GM21423 (cell line): Measurements from ENCODE around the gene CDKN2B.
"Not testable (repeated sequence)": the region's sequence is repeated elsewhere in the genome, so short reads cannot be mapped to it uniquely, and the experiment has no call there.

ENCODE experiments used
- ATAC-seq: cut with Tn5 transposase; IDR thresholded peaks from one replicate; pipeline ENCODE4 v1.9.1; 2021; ENCODE audit warnings: mild to moderate bottlenecking, moderate library complexity; ENCODE audit not compliant: unreplicated experiment

The CDKN2B gene, protein sequence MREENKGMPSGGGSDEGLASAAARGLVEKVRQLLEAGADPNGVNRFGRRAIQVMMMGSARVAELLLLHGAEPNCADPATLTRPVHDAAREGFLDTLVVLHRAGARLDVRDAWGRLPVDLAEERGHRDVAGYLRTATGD

DNA sequence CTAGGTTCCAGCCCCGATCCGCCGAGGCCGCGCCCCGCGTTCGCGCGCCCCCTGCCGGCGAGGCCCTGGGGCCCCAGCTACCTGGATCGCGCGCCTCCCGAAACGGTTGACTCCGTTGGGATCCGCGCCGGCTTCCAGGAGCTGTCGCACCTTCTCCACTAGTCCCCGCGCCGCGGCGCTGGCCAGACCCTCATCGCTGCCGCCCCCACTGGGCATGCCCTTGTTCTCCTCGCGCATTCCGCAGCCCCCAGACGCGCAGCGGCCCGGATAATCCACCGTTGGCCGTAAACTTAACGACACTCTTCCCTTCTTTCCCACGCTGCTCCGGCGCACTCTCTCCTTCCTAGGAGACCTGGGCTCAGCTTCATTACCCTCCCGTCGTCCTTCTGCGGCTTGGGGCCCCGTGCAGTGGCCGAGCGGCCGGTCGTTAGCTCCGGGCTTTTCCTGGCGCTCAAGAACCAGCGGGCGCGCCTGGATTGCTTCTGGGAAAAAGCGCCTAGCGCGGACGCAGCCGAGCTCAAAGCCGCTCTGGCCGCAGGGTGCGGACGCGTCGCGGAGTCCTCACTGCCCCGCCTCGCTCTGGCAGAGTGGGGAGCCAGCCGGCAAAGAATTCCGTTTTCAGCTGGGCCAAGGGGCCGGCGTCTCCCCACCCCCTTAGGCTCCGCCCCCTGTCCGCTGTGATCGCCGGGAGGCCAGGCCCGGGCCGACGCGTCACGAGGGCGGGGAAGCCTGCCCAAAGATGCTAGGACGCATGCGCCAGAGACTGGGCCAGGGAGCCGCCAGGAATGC, at the start of gene CDKN2B:
CDKN2B (minus strand) TSS at position 589 of the 789 bp plus-strand sequence; CDS start at position 237, 352 bp downstream.
- peak; percentile 90 for ATAC-seq

DNA sequence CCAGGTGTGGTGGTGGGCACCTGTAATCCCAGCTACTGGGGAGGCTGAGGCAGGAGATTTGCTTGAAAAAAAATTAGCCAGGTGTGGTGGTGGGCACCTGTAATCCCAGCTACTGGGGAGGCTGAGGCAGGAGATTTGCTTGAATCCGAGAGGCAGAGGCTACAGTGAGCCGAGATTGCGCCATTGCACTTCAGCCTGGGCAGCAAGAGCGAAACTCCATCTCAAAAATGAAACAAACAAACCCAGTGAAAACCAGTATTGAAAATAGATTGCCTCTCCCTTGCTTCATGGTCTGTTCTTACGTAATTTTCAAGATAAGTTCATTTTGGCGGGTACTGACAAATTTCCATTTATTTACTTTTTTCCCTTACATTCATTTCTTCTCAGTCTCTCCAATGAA, 48.9 kb upstream of the CDKN2B start:
- ATAC-seq, result not testable (repeated sequence)

DNA sequence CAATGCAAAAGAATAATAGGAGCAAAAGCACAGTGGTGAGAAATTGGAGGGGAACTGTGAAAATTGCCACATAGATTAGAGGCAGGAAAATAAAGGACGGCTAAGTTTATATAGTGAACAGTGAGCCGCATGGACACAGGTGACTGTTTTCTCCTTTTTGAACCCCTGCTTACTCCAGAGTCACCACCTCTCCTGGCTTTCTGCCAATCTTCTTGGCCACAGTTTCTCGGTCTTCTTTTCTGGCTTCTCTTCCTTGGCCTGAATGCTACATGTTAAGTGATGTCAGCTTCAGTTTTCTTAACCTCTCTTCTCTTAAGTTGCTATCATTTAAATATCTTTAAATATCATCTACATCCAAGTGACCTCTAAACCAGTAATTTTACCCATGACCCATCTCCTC, 47.3 kb upstream of the CDKN2B start:
- no peak for ATAC-seq

DNA sequence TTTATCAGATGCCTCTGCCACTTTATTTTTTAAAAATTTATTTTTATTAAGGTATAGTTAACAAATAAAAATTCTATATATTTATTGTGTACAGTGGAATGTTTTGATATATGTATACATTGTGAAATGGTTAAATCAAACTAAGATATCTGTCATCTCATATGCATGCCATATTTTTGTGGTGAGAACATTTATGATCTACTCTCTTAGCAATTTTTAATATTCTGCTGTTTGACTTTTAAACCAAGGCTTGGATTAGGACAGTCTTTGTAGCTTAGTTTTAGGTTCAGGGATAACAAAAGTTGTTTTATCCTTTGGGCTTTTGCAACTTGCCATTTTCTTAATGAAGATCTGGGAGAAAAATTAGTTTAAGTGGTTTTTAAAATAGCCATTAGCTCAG, 46.0 kb upstream of the CDKN2B start:
- ATAC-seq, result no peak

DNA sequence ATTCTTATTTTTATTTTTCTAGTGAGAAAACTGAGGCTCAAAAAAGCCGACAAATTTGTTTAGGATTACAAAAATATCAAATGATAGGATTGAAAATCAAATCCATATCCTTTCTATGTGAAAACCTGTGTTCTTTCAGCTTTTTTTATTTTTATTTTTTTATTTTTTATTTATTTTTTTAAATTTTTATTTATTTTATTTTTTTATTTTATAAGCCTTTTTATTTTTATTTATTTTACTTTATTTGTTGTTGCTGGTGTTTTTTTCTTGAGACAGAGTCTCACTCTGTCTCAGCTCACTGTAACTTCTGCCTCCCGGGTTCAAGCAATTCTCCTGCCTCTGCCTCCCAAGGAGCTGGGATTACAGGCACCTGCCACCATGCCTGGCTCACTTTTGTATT, 45.4 kb upstream of the CDKN2B start:
- ATAC-seq, result no peak

DNA sequence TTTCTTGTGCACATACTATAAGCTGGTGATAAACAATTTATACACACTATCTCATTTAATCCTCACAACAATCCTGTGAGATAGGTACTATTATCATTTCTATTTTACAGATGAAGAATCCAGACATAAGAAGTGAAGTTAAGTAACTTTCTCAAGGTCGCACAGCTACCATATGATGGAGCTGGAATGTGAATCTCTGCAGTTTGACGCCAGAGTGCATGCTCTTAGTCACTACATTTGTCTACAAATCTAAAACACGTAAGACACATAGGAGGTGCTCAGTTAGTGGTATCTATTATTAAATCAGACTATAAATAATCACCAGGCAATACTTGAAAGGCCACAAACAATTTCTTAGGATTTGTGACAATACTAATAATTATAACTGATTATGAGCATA, 45.0 kb upstream of the CDKN2B start:
- ATAC-seq, result no peak

DNA sequence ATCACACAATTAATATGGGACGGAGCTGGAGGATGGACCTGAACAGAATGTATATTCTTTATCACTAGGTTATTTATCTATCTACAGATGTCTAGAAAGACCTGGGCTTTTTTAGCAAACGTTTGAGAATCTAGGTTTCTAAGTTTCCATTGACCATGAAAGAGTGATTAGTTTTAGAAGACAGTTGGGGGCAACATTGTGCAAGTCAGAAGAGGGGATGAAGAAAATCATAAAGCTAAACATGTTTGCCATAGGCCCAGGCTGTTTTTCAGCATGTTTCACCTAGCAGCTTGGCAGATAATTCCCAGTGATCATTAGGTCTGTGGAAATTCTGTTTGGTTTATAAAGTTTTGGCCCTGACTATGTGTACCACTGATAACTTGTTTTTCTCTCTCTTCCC, 44.1 kb upstream of the CDKN2B start:
- ATAC-seq, result no peak

DNA sequence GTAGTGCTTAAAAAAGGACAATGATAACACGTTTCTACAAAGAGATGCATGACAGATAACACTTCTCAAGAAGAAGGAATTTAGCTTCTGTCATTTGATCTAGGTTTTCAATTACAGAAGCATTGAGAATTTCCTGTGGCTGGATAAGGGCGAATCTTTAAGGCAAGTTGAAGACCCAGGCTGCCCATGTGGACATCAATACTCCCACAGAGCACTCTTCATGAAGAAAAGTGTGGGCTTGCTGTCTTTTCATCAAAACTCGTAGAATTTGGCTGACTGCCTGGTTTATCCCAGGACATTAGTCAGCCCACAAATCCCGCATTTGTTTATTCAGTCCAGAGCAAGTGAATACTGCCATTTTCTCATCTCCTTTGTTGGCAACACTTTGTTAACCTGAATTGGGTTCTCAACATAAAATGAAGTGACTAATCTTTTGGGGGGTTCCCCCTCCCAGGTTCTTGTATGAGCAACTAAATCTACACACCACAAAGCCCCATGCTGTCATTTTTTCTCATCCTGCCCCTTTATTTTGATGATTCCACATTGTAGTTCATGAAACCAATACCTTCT, 43.4 kb upstream of the CDKN2B start:
- peak; percentile 56 for ATAC-seq

DNA sequence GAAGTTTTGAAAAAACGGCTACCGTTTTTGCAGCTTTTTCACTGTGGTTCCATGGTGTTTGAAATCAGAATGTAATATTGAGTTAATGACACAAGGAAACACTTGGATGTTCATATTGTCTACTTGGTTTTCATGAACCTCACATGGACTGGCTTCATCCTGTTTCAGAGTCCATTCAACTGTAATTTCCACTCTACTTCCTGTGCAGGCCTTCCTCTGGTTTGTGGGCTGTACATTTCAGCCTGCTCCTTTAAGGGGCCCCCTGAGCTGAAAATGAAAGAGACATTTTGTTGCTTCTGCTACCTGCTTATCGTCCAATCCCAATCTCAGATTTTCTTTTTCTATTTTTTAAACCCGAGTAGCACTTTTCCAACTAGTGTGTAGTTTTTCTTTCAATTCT, 41.8 kb upstream of the CDKN2B start:
- peak; percentile 86 for ATAC-seq

DNA sequence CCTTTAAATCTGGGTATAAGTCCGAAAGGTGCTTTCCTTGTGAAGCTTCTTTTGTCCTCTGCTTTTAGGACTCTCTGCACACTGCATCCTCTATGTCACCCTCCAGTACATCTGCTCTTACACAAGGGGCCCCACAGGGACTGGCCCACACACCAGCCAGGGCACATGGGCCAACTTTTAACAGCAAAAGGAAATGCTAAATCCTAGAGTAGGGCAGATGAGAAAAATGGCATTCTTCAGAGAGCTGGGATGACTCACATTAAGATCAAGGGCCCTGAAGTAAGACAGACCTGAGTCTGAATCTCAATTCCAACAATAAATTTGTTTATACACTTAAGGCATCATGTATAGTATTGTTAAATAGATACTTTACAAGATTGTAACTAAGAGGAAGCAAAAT, 40.3 kb upstream of the CDKN2B start:
- ATAC-seq, result no peak

DNA sequence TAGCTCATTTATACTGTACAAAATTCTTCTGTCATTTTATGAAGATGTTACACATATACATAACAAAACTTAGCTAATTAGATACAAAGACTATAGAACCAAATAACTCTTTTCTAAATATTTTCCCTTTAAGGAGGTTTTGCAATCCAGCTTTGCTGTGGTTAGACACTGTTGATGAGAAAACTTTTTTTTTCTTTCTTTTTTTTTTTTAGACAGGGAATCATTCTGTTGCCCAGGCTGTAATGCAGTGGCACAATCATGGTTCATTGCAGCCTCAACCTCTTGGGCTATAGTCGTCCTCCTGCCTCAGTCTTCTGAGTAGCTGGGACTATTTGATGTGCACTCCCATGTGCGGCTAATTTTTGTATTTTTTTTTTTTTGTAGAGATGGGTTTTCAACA, 38.5 kb upstream of the CDKN2B start:
- ATAC-seq, result no peak

DNA sequence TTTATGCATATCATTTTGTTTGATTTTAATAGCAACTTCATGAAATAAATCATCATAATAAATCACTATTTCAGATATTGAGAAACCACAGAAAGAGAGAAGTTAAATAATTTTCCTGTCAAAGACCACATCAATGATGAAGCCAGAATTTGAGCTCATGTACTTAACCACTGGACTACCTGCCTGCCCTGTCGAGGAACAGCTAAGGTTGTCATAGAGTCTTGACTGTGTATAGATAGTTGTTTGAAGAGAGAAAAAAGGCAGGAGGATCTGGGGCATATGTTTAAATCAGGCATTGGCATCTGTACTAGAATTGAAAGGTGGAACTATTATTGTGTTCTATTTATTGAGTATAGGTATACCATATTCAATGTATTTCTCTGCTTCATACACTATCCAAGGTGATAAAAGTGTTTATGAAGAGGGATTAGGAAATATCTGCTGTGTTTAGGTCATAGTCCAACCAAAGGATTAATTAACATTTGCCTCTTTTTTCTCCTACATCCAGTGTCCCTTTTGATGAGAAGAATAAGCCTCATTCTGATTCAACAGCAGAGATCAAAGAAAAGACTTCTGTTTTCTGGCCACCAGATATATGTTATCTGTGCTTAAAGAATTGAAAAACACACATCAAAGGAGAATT, 37.3 kb upstream of the CDKN2B start:
- ATAC-seq, result no peak

DNA sequence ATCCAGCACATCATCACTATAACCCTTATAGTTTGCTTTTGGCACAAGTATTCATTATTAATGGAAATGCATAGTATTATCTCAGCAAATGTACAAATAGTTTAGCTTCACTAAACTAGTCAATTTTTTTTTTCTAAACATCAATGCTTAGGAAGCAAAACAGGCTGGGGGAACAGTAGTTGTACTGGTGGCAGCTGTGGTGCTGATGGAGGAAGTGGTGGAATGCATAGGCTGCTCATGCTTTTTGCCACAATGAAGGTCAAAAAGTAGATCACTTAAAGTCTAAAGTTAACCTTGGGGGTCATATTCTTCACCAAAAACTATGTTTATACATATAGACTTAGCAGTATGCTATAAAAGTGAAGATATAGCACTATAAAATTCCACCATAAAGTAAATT, 36.3 kb upstream of the CDKN2B start:
- ATAC-seq, result no peak

DNA sequence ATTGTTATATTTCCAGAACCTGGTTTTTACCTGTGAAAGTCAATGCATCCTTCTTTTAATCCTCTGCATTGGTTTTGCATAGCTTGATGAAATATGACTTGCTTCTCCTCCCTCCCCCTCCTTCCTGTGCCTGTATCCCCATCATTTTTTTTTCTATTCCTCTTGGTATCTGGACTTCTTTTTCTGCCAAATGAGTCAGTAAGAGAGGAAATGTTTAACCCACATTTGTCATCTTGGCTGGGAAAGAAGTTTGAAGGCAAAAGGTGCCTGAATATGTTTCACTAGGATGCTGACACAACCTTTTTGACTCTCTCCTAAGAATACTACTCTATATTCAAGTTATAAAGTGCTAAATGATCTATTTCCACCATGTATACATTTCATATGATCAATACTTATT, 35.5 kb upstream of the CDKN2B start:
- no peak for ATAC-seq

DNA sequence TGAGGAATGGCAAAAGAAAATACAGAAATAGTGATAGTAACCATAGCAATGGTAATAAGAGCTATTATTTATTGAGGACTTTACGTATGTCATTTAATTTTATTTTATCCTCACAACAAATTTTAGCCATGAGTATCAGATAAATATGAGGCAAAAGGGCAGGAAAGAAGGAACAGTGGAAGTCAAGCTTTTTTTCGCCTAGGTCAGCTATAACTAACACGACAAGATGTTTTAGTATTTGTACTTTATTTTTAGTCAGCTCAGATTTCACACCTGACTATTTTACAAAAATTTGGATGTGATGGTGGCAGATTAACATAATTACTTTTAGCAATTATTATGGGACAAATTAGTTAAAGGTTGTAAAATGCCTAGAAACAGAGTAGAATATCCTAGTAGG, 34.8 kb upstream of the CDKN2B start:
- ATAC-seq, result no peak

DNA sequence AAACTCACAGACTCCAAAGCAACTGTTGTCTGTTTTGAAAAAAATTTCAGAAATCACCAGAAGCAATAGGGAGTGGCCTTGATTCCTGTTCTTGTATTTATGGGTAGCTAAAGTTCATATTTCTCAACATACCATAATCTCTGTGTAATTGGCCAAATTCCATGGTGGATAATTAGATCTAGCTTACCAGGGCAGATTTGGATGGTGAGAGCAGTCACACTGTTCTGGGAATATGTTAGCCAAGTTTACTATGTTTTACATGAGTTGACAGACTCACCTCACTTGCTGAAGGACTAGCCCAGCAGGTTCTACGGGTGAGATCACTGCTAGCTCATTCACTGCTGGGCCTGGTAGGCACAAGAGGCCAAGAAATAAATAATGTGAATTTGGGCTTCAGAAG, 32.7 kb upstream of the CDKN2B start:
- no peak for ATAC-seq

DNA sequence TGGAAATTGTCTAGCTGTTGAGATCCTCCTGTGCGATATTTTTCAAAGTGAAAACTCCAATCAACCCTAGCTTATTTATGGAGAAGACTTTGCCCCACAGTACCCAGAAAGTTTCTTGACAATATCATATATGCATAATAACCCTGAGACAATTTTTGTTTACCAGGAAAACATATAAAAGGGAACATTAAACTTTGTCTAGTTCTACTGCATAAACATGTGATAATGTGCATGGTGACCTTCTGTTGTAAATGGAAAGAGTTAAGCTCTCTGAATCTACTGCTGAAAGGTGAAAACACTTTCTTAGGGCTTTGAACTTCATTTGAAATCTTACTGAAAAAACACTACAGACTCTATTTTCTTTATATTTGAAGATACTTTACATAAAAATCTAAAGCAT, 32.2 kb upstream of the CDKN2B start:
- no peak for ATAC-seq

DNA sequence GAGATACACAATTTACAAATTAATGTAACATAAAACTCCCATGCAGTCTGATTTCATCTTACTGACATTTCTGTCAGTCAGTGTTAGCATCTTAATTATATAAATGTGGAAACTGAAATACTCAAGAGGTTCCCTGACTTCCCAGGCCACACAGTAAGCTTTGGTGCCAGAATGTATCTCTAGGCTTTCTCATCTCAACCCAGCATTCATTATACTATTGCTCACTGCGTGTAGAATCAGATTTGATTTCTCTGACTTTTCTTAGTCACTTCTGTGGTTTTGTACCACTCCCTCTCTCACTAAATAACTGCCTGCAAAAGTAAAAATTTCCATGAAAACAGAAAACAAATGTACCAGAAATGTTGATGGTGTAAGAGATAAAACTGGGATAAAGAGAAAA, 31.7 kb upstream of the CDKN2B start:
- no peak for ATAC-seq

DNA sequence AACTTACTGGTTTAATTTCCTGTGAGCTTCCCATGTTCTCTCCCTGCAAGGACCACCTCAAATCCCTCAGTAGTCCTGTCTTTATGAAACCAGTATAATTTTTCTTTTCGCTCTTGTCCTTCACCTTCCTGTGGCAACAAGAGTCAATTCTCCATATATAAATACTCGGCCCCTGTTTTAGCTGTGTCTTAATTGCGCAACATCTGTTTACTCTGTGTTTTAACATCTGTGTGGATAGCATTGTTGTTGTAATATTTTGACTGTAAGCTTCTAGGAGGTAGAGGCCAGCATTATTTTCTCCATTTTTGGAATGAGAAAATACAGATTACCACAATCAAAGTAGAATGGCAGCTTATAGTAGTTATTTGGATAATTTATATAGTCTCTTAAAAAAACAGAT, 30.2 kb upstream of the CDKN2B start:
- no peak for ATAC-seq

DNA sequence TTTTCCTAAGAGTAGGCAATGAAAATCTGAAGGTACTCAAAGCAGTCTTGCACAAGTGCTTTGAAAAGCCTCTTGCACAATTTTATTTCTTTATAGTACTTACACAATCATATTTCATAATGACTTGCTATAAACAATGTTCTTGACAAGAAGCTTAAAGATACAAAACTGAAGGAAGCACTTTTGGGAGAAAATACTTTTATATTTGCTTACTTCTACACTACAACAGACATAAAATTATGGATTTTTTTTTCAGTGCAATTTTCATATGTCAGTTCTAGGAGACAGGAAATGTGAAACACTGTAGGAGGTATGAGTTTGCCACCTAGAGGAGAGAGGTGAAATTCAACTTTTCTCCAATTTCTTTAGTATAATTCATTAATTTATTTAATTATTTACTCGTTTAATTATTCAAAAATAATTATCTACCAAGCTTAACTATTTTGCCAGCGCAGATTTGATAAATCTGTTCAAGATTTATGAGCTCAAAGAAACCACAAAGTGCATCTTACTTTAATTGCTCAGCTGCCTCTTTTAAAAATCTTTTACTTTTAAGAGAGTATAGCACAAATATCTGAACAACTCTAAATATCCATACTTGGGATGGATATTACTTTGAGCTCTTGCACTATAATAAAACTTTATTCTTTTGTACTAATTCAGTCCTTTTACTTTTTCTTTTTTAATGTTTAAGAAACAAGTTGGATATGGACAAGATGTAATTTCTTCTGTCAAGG, 29.0 kb upstream of the CDKN2B start:
- peak; percentile 59 for ATAC-seq

DNA sequence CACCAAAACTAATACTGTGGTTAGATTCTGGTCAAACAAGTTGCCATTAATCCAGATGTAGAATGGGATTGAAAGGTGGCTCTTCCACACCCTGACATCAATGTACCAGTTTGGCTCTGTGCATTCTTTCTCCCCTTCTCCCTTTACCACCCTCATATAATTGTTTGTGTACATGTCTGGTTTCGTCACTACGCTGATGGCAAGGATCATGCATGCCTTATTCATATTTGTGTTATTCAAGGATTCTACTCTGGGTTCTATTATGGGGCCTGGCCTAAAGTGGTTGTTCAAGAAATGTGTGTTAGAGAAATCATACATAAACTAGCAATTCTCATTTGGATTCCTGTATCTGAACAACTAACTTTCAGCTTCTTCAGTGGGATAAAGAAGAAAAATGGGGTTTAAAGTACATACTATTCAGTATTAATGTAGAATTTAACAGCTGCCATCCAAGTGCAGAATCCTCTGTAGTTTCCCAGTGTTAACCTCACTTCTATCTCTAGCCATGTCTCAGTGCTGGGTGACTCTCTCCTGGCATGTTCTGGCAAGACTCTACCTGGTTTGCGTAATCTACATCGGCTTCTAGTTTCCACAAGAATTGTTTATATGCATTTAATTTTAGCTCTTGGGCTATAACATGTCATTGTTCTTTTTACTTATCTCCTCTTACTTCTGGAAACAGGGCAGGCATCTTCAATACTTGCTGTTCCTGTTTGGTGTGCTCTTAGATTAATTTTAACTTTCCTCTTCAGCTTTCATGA, 27.9 kb upstream of the CDKN2B start:
- no peak for ATAC-seq
